Activated B cell treated with CpG ODN at 0.5 μM for 24 hours (primary cell): Measurements from ENCODE around the gene ZNF784. TPM values are rescaled to one million over a fixed set of nuclear protein-coding genes. Genes with fewer than 3 reads are reported as not detected.
A peak's percentile ranks its signal among the peaks of the same experiment; 100 is the strongest.

ENCODE experiments used
- ATAC-seq: fragments of 200-7000 bp; cut with Tn5 transposase; one replicate; pipeline ENCODE4 v1.10.0; 2021; ENCODE audit warnings: low read depth, mild to moderate bottlenecking, moderate library complexity
- CTCF ChIA-PET: fragments of 350-600 bp; sonication (Branson Sonifier 250); formaldehyde crosslinking; loops from one replicate; lab custom pipeline; 2021; ENCODE audit warnings: antibody characterized with exemption; lab: Charles Lee
- POLR2A ChIA-PET: fragments of 350-600 bp; sonication (Branson Sonifier 250); formaldehyde crosslinking; loops from one replicate; lab custom pipeline; 2021; ENCODE audit warnings: antibody characterized with exemption; lab: Charles Lee
- DNase-seq: peaks from one replicate; pipeline ENCODE4 v3.0.0; 2022
- H3K27ac Mint-ChIP-seq: one replicate; pipeline ENCODE4 v1.8.0; 2020; ENCODE audit warnings: mixed read lengths
- H3K27me3 Mint-ChIP-seq: one replicate; pipeline ENCODE4 v1.8.0; 2021; ENCODE audit warnings: mixed read lengths
- H3K36me3 Mint-ChIP-seq: one replicate; pipeline ENCODE4 v1.8.0; 2021; ENCODE audit warnings: low read depth, mixed read lengths
- H3K4me1 Mint-ChIP-seq: one replicate; pipeline ENCODE4 v1.8.0; 2021; ENCODE audit warnings: mixed read lengths
- H3K4me3 Mint-ChIP-seq: one replicate; pipeline ENCODE4 v1.8.0; 2020; ENCODE audit warnings: mild to moderate bottlenecking, mixed read lengths
- H3K9me3 Mint-ChIP-seq: one replicate; pipeline ENCODE4 v1.8.0; 2020; ENCODE audit warnings: mixed read lengths
- CTCF ChIP-seq: fragments of 200-600 bp; IDR thresholded peaks from one replicate; pipeline ENCODE4 v1.8.0; 2022; ENCODE audit warnings: antibody characterized with exemption, mild to moderate bottlenecking
- intact Hi-C: fragments of 100-400 bp; cut with micrococcal nuclease; formaldehyde crosslinking; loops from one replicate; pipeline ENCODE4 v1.15.1; 2024
- total RNA-seq: library from RNA; stranded (reverse); gene quantifications from 2 replicates; pipeline ENCODE4 v1.2.3, GENCODE V29; 2022

The ZNF784 gene
- total RNA-seq, 1 donor from 2014 or later = 8.9 TPM

- H3K27me3 Mint-ChIP-seq = no peaks in the 10 kb centered on the region
- H3K36me3 Mint-ChIP-seq = peaks cover 26% of the 10 kb centered on the region
- DNase-seq (no peak), ATAC-seq (peak; percentile 11)
- peaks cover 3% of the 10 kb centered on the region for H3K9me3 Mint-ChIP-seq
- peak overlapping the region; percentile 100 for H3K27ac Mint-ChIP-seq
- peak overlapping the region; percentile 100 for H3K4me3 Mint-ChIP-seq
- intact Hi-C loops = loop anchor here (1.0 to 2.0 kb wide), 3 partner anchors 8 to 39 kb away; partner anchors contain the start of genes EPN1, FIZ1 and ZNF581
- peaks cover 62% of the 10 kb centered on the region for H3K4me1 Mint-ChIP-seq
- ChIA-PET POLR2A (interaction anchor here (0.7 to 5.2 kb wide), 19 partner anchors 8 to 376 kb away, joined by 3 to 55 read pairs (median 7); partner anchors contain the start of genes CCDC106, FIZ1, HSPBP1 and U2AF2), CTCF (interaction anchor here (1.3 to 4.9 kb wide), 3 partner anchors 18 to 173 kb away, joined by 3 to 90 read pairs (median 4); no protein-coding TSS in a partner anchor)
- no peak for TF ChIP-seq CTCF
Measured at GRCh38 chr19:55635334-55635717, 11.0 kb upstream of the ZNF784 start.

GRCh38 chr19:55633861-55634260 lies 9.5 kb upstream of the ZNF784 start:
- no peak for TF ChIP-seq CTCF
- H3K27me3 Mint-ChIP-seq = no peaks in the 10 kb centered on the region
- peaks cover 49% of the 10 kb centered on the region for H3K4me1 Mint-ChIP-seq
- H3K9me3 Mint-ChIP-seq = no peaks in the 10 kb centered on the region
- POLR2A ChIA-PET = interaction anchor here (0.7 to 5.2 kb wide), 16 partner anchors 9 to 359 kb away, joined by 4 to 55 read pairs (median 7); partner anchors contain the start of genes U2AF2, UBE2S, ZNF581 and ZNF784
- H3K36me3 Mint-ChIP-seq = peaks cover 23% of the 10 kb centered on the region
- CTCF ChIA-PET = interaction anchor here (1.0 to 4.9 kb wide), 12 partner anchors 9 to 493 kb away, joined by 4 to 90 read pairs (median 16); partner anchors contain the start of genes CCDC106, U2AF2, ZNF784 and ZNF865
- H3K4me3 Mint-ChIP-seq = no peak overlapping the region
- no peak for DNase-seq
- intact Hi-C loops = loop anchor here (2.0 kb wide), 2 partner anchors 35 to 41 kb away; partner anchors contain the start of genes EPN1 and FIZ1
- peak overlapping the region; percentile 100 for H3K27ac Mint-ChIP-seq
- no peak for ATAC-seq

- H3K9me3 Mint-ChIP-seq = no peaks in the 10 kb centered on the region
- peak overlapping the region; percentile 37 for H3K27ac Mint-ChIP-seq
- peak overlapping the region; percentile 60 for H3K4me3 Mint-ChIP-seq
- no peaks in the 10 kb centered on the region for H3K27me3 Mint-ChIP-seq
- ChIA-PET CTCF (interaction anchor here (0.5 to 4.9 kb wide), 29 partner anchors 8 to 701 kb away, joined by 3 to 90 read pairs (median 7); partner anchors contain the start of genes CCDC106, FIZ1, U2AF2 and ZNF524), POLR2A (interaction anchor here (0.6 to 3.0 kb wide), 18 partner anchors 8 to 722 kb away, joined by 3 to 22 read pairs (median 6); partner anchors contain the start of genes FIZ1, ISOC2, U2AF2 and ZNF581)
- intact Hi-C loops = loop anchor here (1.0 kb wide), 2 partner anchors 21 to 491 kb away; no protein-coding TSS in a partner anchor
- DNase-seq (peak; percentile 44), ATAC-seq (peak; percentile 57)
- no peak for TF ChIP-seq CTCF
- peaks cover 40% of the 10 kb centered on the region for H3K4me1 Mint-ChIP-seq
- H3K36me3 Mint-ChIP-seq = peaks cover 17% of the 10 kb centered on the region
Measured at GRCh38 chr19:55632463-55632834, 8.1 kb upstream of the ZNF784 start.

- no peak overlapping the region for H3K4me3 Mint-ChIP-seq
- CTCF ChIA-PET = interaction anchor here (0.7 to 1.8 kb wide), 4 partner anchors 20 to 159 kb away, joined by 3 to 8 read pairs (median 4); no protein-coding TSS in a partner anchor
- no peak overlapping the region for H3K27ac Mint-ChIP-seq
- peaks cover 15% of the 10 kb centered on the region for H3K4me1 Mint-ChIP-seq
- no peaks in the 10 kb centered on the region for H3K27me3 Mint-ChIP-seq
- no peak for ATAC-seq
- H3K9me3 Mint-ChIP-seq = no peaks in the 10 kb centered on the region
- peaks cover 7% of the 10 kb centered on the region for H3K36me3 Mint-ChIP-seq
- POLR2A ChIA-PET = interaction anchor here (1.2 to 4.0 kb wide), 3 partner anchors 21 to 287 kb away, joined by 3 to 53 read pairs (median 27); partner anchors contain the start of genes FIZ1, KMT5C, ZNF524 and ZNF865
- TF ChIP-seq CTCF = no peak
- DNase-seq = no peak
- intact Hi-C loops = no loop called here
Measured at GRCh38 chr19:55626350-55626749, 2.0 kb upstream of the ZNF784 start.

- ATAC-seq = no peak
- peaks cover 17% of the 10 kb centered on the region for H3K4me1 Mint-ChIP-seq
- no peaks in the 10 kb centered on the region for H3K27me3 Mint-ChIP-seq
- DNase-seq = no peak
- intact Hi-C loops = loop anchor here (2.0 kb wide), 1 partner anchor 240 kb away; the partner anchor contains the start of genes RPL28 and TMEM238
- TF ChIP-seq CTCF = no peak
- H3K36me3 Mint-ChIP-seq = peaks cover 14% of the 10 kb centered on the region
- CTCF ChIA-PET = interaction anchor here (0.8 to 2.2 kb wide), 6 partner anchors 9 to 157 kb away, joined by 3 to 12 read pairs (median 6); partner anchors contain the start of gene ZNF865
- H3K4me3 Mint-ChIP-seq = peak overlapping the region; percentile 94
- H3K27ac Mint-ChIP-seq = peak overlapping the region; percentile 97
- POLR2A ChIA-PET = interaction anchor here (0.6 to 4.0 kb wide), 19 partner anchors 8 to 543 kb away, joined by 3 to 53 read pairs (median 5); partner anchors contain the start of genes CCDC106, FIZ1, PPP6R1 and U2AF2
- H3K9me3 Mint-ChIP-seq = no peaks in the 10 kb centered on the region
Measured at GRCh38 chr19:55625004-55625326, 599 bp upstream of the ZNF784 start.
